Measurements from ENCODE around the gene TGFBR2.

DNA sequence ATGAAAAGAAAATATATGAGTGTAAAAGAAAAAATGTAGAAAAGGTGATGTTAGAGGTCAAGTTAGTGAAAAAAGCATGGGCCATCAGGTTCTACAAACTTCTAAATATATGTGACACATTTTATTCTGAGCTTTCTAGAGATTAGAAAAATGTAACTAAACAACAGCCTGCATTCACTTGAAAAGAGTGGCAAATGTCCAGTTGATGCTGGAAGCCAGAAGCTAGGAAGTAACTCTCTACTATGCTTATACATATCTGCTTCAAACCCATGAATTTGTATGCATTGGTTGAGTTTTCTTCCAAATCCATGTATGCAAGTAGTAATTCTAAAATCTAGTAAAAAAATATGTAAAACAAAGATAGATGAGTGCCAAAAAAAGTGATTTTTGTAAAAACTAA lies 123.5 kb downstream of the TGFBR2 start:
- TF ChIP-seq EP300 (IDR thresholded peaks at IDR 0.05; ENCODE audit: borderline replicate concordance) (no peak), CEBPB (IDR thresholded peaks at IDR 0.05) (no peak)
- TF ChIP-seq, protein P1, sequence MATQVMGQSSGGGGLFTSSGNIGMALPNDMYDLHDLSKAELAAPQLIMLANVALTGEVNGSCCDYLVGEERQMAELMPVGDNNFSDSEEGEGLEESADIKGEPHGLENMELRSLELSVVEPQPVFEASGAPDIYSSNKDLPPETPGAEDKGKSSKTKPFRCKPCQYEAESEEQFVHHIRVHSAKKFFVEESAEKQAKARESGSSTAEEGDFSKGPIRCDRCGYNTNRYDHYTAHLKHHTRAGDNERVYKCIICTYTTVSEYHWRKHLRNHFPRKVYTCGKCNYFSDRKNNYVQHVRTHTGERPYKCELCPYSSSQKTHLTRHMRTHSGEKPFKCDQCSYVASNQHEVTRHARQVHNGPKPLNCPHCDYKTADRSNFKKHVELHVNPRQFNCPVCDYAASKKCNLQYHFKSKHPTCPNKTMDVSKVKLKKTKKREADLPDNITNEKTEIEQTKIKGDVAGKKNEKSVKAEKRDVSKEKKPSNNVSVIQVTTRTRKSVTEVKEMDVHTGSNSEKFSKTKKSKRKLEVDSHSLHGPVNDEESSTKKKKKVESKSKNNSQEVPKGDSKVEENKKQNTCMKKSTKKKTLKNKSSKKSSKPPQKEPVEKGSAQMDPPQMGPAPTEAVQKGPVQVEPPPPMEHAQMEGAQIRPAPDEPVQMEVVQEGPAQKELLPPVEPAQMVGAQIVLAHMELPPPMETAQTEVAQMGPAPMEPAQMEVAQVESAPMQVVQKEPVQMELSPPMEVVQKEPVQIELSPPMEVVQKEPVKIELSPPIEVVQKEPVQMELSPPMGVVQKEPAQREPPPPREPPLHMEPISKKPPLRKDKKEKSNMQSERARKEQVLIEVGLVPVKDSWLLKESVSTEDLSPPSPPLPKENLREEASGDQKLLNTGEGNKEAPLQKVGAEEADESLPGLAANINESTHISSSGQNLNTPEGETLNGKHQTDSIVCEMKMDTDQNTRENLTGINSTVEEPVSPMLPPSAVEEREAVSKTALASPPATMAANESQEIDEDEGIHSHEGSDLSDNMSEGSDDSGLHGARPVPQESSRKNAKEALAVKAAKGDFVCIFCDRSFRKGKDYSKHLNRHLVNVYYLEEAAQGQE (IDR thresholded peaks at IDR 0.05; ENCODE audit: low read depth), result no peak
